KMS-11 (cell line): ENCODE data around the gene TMEM151B.

Experiments used
- H2AFZ ChIP-seq: fragments of 200-600 bp; sonication (generic); 2 replicates; pipeline ENCODE4 v1.6.1; 2016; ENCODE audit warnings: antibody characterized with exemption, mixed run types, low read depth
- H3K27ac ChIP-seq: fragments of 200-600 bp; sonication (generic); 2 replicates; pipeline ENCODE4 v1.6.1; 2016; ENCODE audit warnings: mild to moderate bottlenecking, mixed run types
- H3K27me3 ChIP-seq: fragments of 200-600 bp; sonication (generic); 2 replicates; pipeline ENCODE4 v1.6.1; 2017; ENCODE audit warnings: mild to moderate bottlenecking, low read depth, mixed run types, moderate library complexity; ENCODE audit not compliant: insufficient read depth
- H3K36me3 ChIP-seq: fragments of 200-600 bp; sonication (generic); 2 replicates; pipeline ENCODE4 v1.6.1; 2017; ENCODE audit warnings: mild to moderate bottlenecking, mixed run types; ENCODE audit not compliant: insufficient read depth
- H3K4me1 ChIP-seq: fragments of 200-600 bp; sonication (generic); 2 replicates; pipeline ENCODE4 v1.6.1; 2016; ENCODE audit warnings: mild to moderate bottlenecking, low read depth, mixed run types; ENCODE audit not compliant: poor library complexity, severe bottlenecking
- H3K4me2 ChIP-seq: fragments of 200-600 bp; sonication (generic); 2 replicates; pipeline ENCODE4 v1.7.0; 2016; ENCODE audit warnings: mild to moderate bottlenecking, mixed run types
- H3K4me3 ChIP-seq: fragments of 200-600 bp; sonication (generic); IDR thresholded peaks from 2 replicates; pipeline ENCODE4 v1.6.1; 2017; ENCODE audit warnings: low read depth, low read length, mixed read lengths; ENCODE audit not compliant: insufficient read depth
- H3K79me2 ChIP-seq: fragments of 200-600 bp; sonication (generic); 2 replicates; pipeline ENCODE4 v1.6.1; 2016; ENCODE audit warnings: low read depth, mixed run types; ENCODE audit not compliant: insufficient read depth
- H3K9ac ChIP-seq: fragments of 200-600 bp; sonication (generic); 2 replicates; pipeline ENCODE4 v1.6.1; 2016; ENCODE audit warnings: mild to moderate bottlenecking, mixed run types
- H4K20me1 ChIP-seq: fragments of 200-600 bp; sonication (generic); 2 replicates; pipeline ENCODE4 v1.6.1; 2016; ENCODE audit warnings: mild to moderate bottlenecking, mixed run types; ENCODE audit not compliant: insufficient read depth
- CTCF ChIP-seq: fragments of 200-600 bp; sonication (generic); conservative IDR thresholded peaks from 2 replicates; pipeline ENCODE4 v1.6.1; 2017; ENCODE audit warnings: low read depth, mild to moderate bottlenecking, antibody characterized with exemption, low read length, moderate library complexity, mixed read lengths

The TMEM151B gene

GRCh38 chr6:44276667-44277640, 6.7 kb downstream of the TMEM151B start:
- Histone ChIP-seq H3K79me2 (no peaks in the 10 kb centered on the region), H3K9ac (no peak overlapping the region), H2AFZ (no peak overlapping the region), H3K36me3 (no peaks in the 10 kb centered on the region), H3K4me2 (no peak overlapping the region), H3K4me3 (no peak overlapping the region), H3K27ac (no peak overlapping the region), H4K20me1 (no peaks in the 10 kb centered on the region), H3K4me1 (no peaks in the 10 kb centered on the region), H3K27me3 (peaks cover 54% of the 10 kb centered on the region)
- TF ChIP-seq CTCF = no peak

- H3K27ac ChIP-seq = no peak overlapping the region
- no peaks in the 10 kb centered on the region for H4K20me1 ChIP-seq
- no peak overlapping the region for H2AFZ ChIP-seq
- TF ChIP-seq CTCF = no peak
- H3K36me3 ChIP-seq = no peaks in the 10 kb centered on the region
- no peaks in the 10 kb centered on the region for H3K79me2 ChIP-seq
- no peak overlapping the region for H3K4me3 ChIP-seq
- H3K4me2 ChIP-seq = no peak overlapping the region
- no peak overlapping the region for H3K9ac ChIP-seq
- H3K4me1 ChIP-seq = no peaks in the 10 kb centered on the region
- H3K27me3 ChIP-seq = peaks cover 54% of the 10 kb centered on the region
Measured at GRCh38 chr6:44277763-44278162, 7.5 kb downstream of the TMEM151B start.

GRCh38 chr6:44278315-44278714, 8.1 kb downstream of the TMEM151B start:
- Histone ChIP-seq H3K4me3 (no peak overlapping the region), H2AFZ (no peak overlapping the region), H3K36me3 (no peaks in the 10 kb centered on the region), H3K9ac (no peak overlapping the region), H3K27ac (no peak overlapping the region), H3K79me2 (no peaks in the 10 kb centered on the region), H3K4me2 (no peak overlapping the region), H3K4me1 (no peaks in the 10 kb centered on the region), H4K20me1 (no peaks in the 10 kb centered on the region), H3K27me3 (peaks cover 55% of the 10 kb centered on the region)
- TF ChIP-seq CTCF = no peak

- Histone ChIP-seq H3K36me3 (no peaks in the 10 kb centered on the region), H4K20me1 (no peaks in the 10 kb centered on the region), H3K4me2 (no peak overlapping the region), H3K9ac (no peak overlapping the region), H3K79me2 (no peaks in the 10 kb centered on the region), H2AFZ (no peak overlapping the region), H3K27ac (no peak overlapping the region), H3K4me1 (no peaks in the 10 kb centered on the region), H3K27me3 (peaks cover 61% of the 10 kb centered on the region), H3K4me3 (no peak overlapping the region)
- no peak for TF ChIP-seq CTCF
Measured at GRCh38 chr6:44278774-44279697, 8.8 kb downstream of the TMEM151B start.
